Inflammatory macrophage treated with lipopolysaccharide for 1 hour (primary cell): ENCODE results near the gene EBP.
A peak's percentile ranks its signal among the peaks of the same experiment; 100 is the strongest.
"Not testable (repeated sequence)": the region's sequence is repeated elsewhere in the genome, so short reads cannot be mapped to it uniquely, and the experiment has no call there.

Source experiments
- DNase-seq, 2 donors: peaks; one replicate each; pipeline ENCODE4 v3.0.0-alpha.2; 2020 to 2022

Gene EBP

GRCh38 chrX:48496660-48497059, 24.9 kb upstream of the EBP start:
- no peak for DNase-seq

GRCh38 chrX:48497871-48498270, 23.7 kb upstream of the EBP start:
- DNase-seq = no peak

- DNase-seq = peak in 1 of 2 donors; percentile 43
Observed at GRCh38 chrX:48498374-48498809, 23.2 kb upstream of the EBP start.

GRCh38 chrX:48504261-48504660, 17.3 kb upstream of the EBP start:
- DNase-seq = no peak

GRCh38 chrX:48505481-48505880, 16.1 kb upstream of the EBP start:
- DNase-seq = no peak

GRCh38 chrX:48507246-48507645, 14.4 kb upstream of the EBP start:
- no peak for DNase-seq

GRCh38 chrX:48508400-48509244, 13.0 kb upstream of the EBP start, which contains the start of gene PORCN:
PORCN (plus strand) TSS chrX:48508992; CDS start chrX:48509821, 829 bp downstream.
- DNase-seq = peak in 1 of 2 donors; percentile 55

GRCh38 chrX:48509245-48509590, 12.4 kb upstream of the EBP start:
- DNase-seq = no peak

GRCh38 chrX:48509619-48510018, 12.0 kb upstream of the EBP start:
- no peak for DNase-seq

- DNase-seq = peak in 1 of 2 donors; percentile 15
Observed at GRCh38 chrX:48511560-48511959, 10.0 kb upstream of the EBP start.

GRCh38 chrX:48512371-48512935, 9.2 kb upstream of the EBP start:
- no peak for DNase-seq

GRCh38 chrX:48513670-48514069, 7.9 kb upstream of the EBP start:
- no peak for DNase-seq

- DNase-seq = no peak
Observed at GRCh38 chrX:48514126-48514806, 7.3 kb upstream of the EBP start.

GRCh38 chrX:48514868-48515460, 6.6 kb upstream of the EBP start:
- no peak for DNase-seq

- no peak for DNase-seq
Observed at GRCh38 chrX:48515842-48516241, 5.8 kb upstream of the EBP start.

GRCh38 chrX:48516285-48516684, 5.3 kb upstream of the EBP start:
- DNase-seq = no peak

- no peak for DNase-seq
Observed at GRCh38 chrX:48516987-48517386, 4.6 kb upstream of the EBP start.

- not testable (repeated sequence) for DNase-seq
Observed at GRCh38 chrX:48519481-48519880, 2.1 kb upstream of the EBP start.

GRCh38 chrX:48520455-48520854, 1.2 kb upstream of the EBP start:
- DNase-seq = no peak

GRCh38 chrX:48520976-48521352, 644 bp upstream of the EBP start:
- DNase-seq = no peak

- no peak for DNase-seq
Observed at GRCh38 chrX:48522291-48522690, 683 bp downstream of the EBP start.

GRCh38 chrX:48523682-48524081, 2.1 kb downstream of the EBP start:
- no peak for DNase-seq

GRCh38 chrX:48525853-48526252, 4.2 kb downstream of the EBP start:
- DNase-seq = not testable (repeated sequence)

GRCh38 chrX:48530736-48531135, 9.1 kb downstream of the EBP start:
- no peak for DNase-seq
